HG02885 (cell line): ENCODE measurements around the gene HRH2.
"Not testable (repeated sequence)": the region's sequence is repeated elsewhere in the genome, so short reads cannot be mapped to it uniquely, and the experiment has no call there.

Experiments
- ATAC-seq: cut with Tn5 transposase; IDR thresholded peaks from one replicate; pipeline ENCODE4 v1.9.1; 2021; ENCODE audit warnings: mild to moderate bottlenecking; ENCODE audit not compliant: unreplicated experiment, poor library complexity

The HRH2 gene

GRCh38 chr5:175657593-175658271 is at the start of gene HRH2:
Gene HRH2, plus strand, starts transcription at chr5:175658071. Its CDS starts 25,163 bp downstream, at chr5:175683234.
- ATAC-seq: no peak

GRCh38 chr5:175609526-175609925 is 48.3 kb upstream of the HRH2 start:
- no peak for ATAC-seq

GRCh38 chr5:175610381-175610780 is 47.5 kb upstream of the HRH2 start:
- no peak for ATAC-seq

GRCh38 chr5:175610898-175611297 is 47.0 kb upstream of the HRH2 start:
- no peak for ATAC-seq

GRCh38 chr5:175614223-175614815 is 43.6 kb upstream of the HRH2 start:
- no peak for ATAC-seq

- ATAC-seq: no peak
Measured at GRCh38 chr5:175614861-175615260, 43.0 kb upstream of the HRH2 start.

GRCh38 chr5:175616083-175616482 is 41.8 kb upstream of the HRH2 start:
- ATAC-seq: no peak

- not testable (repeated sequence) for ATAC-seq
Measured at GRCh38 chr5:175616527-175616926, 41.3 kb upstream of the HRH2 start.

GRCh38 chr5:175617447-175617846 is 40.4 kb upstream of the HRH2 start:
- no peak for ATAC-seq

- no peak for ATAC-seq
Measured at GRCh38 chr5:175620527-175620926, 37.3 kb upstream of the HRH2 start.

GRCh38 chr5:175621971-175622370 is 35.9 kb upstream of the HRH2 start:
- no peak for ATAC-seq

- no peak for ATAC-seq
Measured at GRCh38 chr5:175623088-175623487, 34.8 kb upstream of the HRH2 start.

GRCh38 chr5:175624316-175624715 is 33.6 kb upstream of the HRH2 start:
- ATAC-seq: no peak

GRCh38 chr5:175627005-175627404 is 30.9 kb upstream of the HRH2 start:
- ATAC-seq: no peak

GRCh38 chr5:175627739-175628138 is 30.1 kb upstream of the HRH2 start:
- ATAC-seq: no peak

- no peak for ATAC-seq
Measured at GRCh38 chr5:175628668-175629067, 29.2 kb upstream of the HRH2 start.

GRCh38 chr5:175629261-175629660 is 28.6 kb upstream of the HRH2 start:
- ATAC-seq: no peak

- no peak for ATAC-seq
Measured at GRCh38 chr5:175629793-175630192, 28.1 kb upstream of the HRH2 start.

GRCh38 chr5:175635854-175636584 is 21.9 kb upstream of the HRH2 start:
- no peak for ATAC-seq

- ATAC-seq: no peak
Measured at GRCh38 chr5:175638305-175638704, 19.6 kb upstream of the HRH2 start.

- no peak for ATAC-seq
Measured at GRCh38 chr5:175640106-175640775, 17.6 kb upstream of the HRH2 start.
